GM21526 (cell line): ENCODE measurements around the gene TRIM63.

Experiments used
- ATAC-seq: cut with Tn5 transposase; IDR thresholded peaks from one replicate; pipeline ENCODE4 v1.9.1; 2021; ENCODE audit warnings: moderate library complexity; ENCODE audit not compliant: unreplicated experiment, low FRiP score

The TRIM63 gene

DNA sequence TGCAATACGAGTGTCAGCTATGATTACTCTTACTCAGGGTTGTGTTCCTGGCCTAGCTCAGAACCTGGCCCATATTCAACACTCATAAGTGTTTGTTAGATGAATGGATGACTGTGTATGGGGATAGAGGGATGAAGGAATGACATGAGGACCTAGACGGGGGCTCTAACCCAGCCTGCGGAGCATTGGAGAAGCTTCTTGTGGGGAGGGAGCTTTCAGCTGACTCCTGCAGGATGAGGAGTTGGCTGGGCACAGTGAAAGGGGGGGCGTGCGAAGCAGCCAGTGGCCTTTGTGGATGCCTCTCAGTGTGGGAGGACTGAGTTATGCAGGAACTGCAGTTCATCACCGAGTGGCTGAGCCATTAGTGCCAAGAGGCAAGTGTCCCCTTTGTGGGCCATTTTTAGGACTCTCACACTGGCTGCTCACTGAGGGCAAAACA is 47.1 kb downstream of the TRIM63 start:
- no peak for ATAC-seq

DNA sequence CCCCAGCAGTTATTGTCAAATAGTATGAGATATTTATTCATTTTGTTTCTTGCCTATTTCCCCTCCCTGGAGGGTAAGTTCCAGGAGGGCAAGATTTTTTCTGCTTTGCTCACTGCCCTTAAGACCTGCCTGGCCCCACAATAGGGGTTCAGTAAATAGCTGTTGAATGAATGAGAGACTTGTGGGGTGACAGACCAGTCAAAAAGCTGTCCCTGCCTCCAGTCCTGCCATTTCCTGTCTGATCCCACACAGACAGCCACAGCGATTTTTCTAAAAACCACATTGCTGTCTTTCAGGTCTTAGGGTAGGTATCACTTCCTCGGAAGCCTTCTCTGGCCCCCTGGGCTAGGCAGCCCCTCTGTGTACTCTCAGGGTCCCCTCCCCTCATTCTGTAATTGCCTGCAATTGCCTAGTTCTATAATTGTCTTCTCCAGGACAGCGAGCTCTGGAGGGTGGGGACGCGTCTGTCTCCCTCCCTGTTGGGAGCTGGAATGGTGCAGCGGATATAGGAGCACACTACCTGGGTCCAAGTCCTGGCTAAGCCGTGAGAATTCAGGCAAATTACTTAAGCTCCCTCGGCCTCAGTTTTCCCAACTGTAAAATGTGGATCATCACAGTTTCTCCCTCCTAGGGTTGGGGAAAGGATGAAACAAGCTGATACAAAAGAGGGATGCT is 47.7 kb downstream of the TRIM63 start:
- no peak for ATAC-seq

DNA sequence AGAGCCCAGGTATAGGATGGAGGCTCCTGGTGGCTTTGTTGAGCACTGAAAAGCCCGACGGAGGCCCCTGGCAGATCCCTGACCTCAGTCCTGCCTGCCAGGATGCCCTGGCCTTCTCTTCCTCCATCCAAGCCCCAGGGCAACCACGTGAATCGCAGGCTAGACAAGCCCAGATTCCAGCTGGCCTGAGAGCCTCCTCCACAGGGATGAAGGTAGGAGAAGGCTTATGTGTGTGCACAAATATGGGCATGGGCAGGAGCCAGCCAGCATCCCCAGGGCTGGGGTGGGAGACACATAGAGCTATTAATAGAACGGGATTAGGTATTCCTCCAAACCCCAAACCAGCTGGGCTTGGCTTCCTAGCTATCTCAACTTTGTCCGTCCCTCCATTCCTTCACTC is 49.8 kb downstream of the TRIM63 start:
- ATAC-seq, result no peak

DNA sequence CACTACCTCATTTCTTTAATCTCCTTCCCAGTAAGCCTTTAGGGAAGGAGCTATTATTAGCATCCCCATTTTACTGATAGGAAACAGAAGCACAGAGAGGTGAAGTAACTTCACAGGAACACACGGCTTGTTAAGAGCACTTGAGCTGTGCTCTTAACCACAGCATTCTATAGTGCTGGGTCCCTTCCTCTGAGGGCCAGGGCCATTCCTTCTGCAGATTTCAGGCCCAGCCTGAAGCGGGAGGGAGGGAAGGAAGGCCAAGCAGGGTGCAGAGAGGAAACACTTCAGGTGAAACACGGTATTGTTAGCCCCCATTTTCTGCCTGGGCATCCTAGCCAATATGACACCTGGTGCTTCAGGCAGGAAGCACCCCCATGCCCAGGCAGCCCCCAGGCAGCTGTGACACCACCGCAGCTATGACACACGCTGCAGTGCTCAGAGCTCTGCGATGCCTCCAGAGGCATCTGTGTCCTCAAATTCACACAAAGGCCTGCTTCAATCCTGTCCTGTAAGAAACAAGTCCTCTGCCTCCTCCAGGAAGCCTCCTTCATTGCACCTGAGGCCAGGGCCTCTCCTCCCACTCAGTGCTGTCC is 50.4 kb downstream of the TRIM63 start:
- no peak for ATAC-seq

DNA sequence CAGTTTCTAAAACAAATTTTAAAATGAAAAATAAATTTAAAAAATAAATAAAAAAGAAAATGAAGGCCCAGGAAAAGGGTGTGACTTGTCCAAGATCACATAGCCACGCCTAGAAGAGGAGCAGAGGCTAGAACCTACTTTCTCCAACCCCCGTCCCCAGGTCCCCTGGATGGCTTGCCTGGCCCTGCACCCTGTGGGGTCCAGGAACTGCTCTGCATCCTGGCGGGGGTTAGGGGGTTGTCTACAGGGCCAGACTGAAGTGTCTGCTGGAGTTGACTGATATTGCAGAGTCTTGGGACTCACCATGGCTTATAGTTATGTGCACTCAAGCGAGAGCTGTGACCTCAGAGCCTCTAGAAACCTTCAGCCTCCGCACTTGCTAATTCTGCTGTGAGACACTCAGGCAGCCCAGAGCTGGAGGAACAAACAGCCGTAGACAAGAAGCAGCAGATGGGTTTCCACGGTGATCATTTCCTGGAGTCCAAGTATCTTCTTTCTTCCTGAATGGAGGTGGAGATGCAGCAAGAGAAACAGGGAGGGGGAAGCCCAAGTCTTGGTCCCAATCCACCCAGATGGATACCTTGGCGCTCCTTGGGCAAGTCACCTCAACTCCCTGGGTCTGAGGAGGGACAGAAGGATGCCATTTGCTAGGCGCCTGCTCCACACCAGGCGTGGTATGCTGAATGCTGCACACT is 51.0 kb downstream of the TRIM63 start:
- no peak for ATAC-seq

DNA sequence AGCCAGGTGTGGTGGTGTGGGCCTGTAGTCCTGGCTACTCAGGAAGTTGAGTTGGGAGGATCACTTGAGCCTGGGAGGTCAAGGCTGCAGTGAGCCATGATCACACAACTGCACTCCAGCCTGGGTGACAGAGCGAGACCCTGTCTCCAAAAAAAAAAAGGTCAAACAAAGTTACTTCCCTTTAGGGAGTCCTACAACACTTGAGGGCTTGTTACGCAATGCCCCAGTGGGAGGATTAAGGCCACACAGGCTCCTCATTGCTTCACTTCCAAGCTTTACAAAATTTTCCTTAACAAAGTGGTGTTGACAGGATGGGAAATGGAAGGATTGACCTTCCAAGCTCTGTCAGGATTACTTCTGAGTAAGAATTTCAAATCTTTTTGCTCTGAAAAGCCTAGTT is 52.1 kb downstream of the TRIM63 start:
- ATAC-seq, result no peak

DNA sequence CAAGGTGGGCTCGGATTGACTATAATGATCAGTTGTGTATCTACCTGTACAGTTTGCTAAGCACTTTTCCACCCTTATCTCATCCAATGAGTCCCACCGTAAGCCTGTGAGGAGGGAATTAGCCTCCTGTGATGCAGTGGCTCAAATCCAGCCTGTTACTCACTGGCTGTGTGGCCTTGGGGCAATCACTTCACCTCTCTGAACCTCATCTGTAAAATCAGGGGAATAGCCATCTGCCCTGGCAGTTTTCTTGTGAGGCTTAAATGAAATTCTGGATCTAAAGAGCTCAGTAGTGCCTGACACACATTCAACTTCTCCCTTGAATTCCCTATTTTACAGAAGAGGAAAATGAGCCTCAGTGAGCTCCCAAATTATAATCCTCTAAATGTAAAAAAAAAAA is 53.3 kb downstream of the TRIM63 start:
- no peak for ATAC-seq

DNA sequence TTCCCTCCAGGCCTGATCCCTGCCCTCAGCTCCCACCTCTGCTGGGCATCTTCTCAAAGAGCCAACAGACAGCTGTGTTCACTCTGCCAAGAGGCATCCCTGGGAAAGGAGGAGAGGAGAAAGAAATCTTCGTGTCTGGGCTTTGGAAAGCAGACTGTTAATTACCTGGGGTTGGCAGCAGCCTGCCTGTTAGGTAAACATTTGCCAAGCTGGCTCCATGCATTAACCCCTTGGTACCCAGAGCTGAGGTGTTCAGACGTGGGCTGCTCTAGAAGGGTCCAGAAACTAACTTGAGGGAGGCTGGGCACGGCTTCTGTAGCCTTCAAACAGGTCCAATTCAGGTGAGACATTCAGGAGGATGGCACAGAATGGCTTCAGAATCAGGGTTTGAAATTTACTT is 54.6 kb downstream of the TRIM63 start:
- no peak for ATAC-seq

DNA sequence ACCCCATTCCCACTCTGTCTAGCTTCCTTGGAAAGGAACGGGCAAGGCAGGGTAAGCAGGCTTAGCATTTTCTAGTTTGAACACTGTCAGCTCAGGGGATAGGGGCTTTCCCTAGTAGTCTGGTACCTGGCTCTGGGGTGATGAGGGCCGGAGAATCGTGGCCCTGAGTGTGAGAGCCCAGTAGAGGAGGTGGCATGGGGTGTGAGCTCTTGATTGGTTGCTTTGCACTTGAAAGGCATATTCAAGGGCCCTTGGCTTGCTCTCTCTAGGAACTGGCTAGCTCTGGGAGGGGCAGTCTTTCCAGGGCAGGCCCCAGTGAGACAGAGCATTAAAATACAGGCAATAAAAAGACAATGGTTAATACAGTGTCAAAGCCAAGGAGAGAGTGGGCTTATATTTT is 56.6 kb downstream of the TRIM63 start:
- ATAC-seq, result no peak

DNA sequence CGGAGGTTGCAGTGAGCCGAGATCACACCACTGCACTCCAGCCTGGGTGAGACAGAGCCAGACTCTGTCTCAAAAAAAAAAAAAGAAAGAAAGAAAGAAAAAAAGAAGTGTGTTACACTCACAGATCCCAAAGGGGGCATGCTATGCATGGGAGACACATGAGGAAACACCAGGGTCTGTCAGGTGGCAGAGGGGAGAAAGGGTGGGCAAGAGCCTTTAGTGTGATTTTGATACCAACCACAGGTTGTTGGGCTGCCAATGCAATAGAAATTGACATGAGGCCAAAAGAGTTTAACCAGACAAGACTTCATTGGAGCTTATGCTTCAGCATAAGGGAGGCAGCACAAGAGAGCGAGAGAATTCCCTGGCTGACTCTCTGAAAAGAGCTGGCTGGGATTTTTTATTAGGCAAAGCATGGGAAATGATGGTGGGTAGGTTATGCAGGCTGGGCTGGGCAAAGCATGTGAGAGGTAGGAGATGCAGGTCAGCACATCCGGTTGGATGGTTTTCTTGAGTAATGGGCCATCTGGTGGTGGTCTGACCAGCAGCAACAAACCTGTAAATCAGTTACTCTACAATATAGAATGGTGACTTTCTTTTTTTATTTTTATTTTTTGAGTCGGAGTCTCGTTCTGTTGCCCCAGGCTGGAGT is 57.5 kb downstream of the TRIM63 start:
- ATAC-seq, result no peak

DNA sequence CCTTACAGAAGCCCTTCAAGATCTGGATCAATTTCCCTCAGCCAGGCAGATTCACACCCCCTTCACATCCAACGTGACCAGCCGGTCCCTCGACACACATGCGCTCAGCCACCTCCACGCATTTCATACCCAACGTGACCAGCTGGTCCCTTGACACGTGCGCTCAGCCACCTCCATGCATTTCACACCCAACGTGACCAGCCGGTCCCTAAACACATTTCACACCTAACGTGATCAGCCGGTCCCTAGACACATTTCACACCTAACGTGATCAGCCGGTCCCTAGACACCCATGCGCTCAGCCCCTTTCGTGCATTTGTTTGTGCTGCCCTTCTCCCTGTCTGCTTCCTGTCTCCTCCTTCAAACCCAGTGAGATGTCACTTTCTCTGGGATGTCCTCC is 60.7 kb downstream of the TRIM63 start:
- no peak for ATAC-seq

DNA sequence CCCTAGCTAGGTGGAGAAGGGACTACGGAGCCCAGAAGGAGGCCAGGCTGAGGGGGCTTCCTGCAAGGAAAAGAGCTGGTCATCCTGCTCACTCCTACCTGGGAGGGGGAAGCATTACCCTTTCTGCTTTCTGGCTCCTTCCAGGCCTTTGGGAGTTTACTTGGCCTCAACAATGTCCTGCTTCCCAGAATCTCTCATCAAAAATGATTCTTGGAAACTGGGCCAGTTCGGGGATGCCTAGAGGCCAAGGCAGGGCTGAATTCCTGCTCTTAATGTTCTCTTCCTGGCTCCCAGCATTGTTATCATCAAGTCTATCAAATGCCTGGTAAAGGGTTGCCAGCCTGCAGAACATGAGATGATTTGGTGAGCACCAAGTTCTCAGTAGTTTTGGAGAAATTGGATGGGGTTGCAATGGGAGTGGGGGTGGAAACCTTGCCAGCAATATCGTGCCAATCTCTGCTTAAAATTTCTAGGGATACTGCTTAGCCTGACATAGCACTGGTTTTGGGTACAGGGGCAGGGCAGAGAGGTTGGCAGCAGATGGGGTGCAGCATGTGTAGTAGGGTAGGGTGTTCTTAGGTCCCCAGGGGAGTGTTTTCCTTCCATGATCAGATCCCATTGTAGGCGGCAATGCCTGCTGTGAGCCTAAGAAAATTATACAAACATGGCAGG is 61.9 kb downstream of the TRIM63 start:
- ATAC-seq, result no peak

DNA sequence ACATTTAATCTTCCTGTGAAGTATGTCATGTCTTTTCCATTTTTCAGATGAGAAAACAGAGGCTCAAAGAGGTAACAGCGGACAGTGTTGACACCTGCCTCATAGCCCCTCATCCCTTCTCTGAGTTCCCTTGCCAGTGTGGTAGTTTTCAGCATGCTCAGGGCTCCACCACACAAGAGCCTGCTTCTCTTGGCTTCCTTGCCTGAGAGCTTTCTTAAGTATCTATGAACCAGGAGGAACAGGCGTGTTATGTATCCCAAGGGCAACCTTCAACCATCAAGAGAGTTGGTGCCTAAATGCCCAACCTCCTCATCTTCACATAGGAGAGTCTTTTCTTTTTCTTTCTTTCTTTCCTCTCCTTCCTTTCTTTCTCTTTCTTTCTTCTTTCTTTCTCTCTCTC is 63.7 kb downstream of the TRIM63 start:
- ATAC-seq, result no peak

DNA sequence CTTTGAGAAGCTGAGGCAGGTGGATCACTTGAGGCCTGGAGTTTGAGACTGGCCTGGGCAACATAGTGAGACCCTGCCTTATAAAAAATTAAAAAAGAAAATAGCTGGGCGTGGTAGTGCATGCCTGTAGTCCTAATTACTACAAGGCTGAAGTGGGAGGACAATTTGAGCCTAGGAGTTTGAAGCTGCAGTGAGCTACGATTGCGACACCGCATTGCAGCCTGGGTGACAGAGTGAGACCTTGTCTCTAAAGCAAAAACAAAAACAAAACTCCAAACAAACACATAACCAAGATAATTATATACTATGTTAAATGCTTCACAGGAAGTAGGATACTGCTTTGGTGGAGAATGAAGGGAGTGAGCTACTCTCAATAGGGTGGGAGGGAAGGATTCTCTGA is 64.2 kb downstream of the TRIM63 start:
- no peak for ATAC-seq
